Measurements from ENCODE around the gene PRKN. TPM values are rescaled to one million over a fixed set of nuclear protein-coding genes. Genes with fewer than 3 reads are reported as not detected.
A peak's percentile ranks its signal among the peaks of the same experiment; 100 is the strongest.

Gene PRKN
- total and polyA plus RNA-seq, 9 of the 15 experiments (the other 6 are each of a cell fraction or from before 2014, with no cell fraction given): 0.03 to 0.96 (median 0.15) TPM; not detected in 2

- TF ChIP-seq RHOXF2B (CRISPR knock-in tag; conservative IDR thresholded peaks at IDR 0.05) (no peak), ATF1 (CRISPR knock-in tag; IDR thresholded peaks at IDR 0.05) (no peak), ATF1 (tag; IDR thresholded peaks at IDR 0.05) (peak; percentile 51; the same call in 1 of the 2 replicates), HCFC1 (IDR thresholded peaks at IDR 0.05; ENCODE audit: low read depth, low read length) (no peak), ZNF318 (IDR thresholded peaks at IDR 0.05; ENCODE audit: borderline replicate concordance in 1 of 2, low read depth in 1 of 2) (no peak), KDM2B (CRISPR knock-in tag; IDR thresholded peaks at IDR 0.05) (no peak), RBM14 (IDR thresholded peaks at IDR 0.05; ENCODE audit: borderline replicate concordance, insufficient read depth, low read depth, low read length) (no peak), HDAC3 (IDR thresholded peaks at IDR 0.05; ENCODE audit: borderline replicate concordance, partially characterized antibody) (no peak), ETV1 (tag; conservative IDR thresholded peaks at IDR 0.05; ENCODE audit: low read depth) (peak; percentile 33; the same call in 1 of the 2 replicates), ZBTB9 (CRISPR knock-in tag; IDR thresholded peaks at IDR 0.05) (no peak), CCNT2 (IDR thresholded peaks at IDR 0.05; ENCODE audit: borderline replicate concordance, extremely low read depth, insufficient read length, low read depth, low read length) (no peak), ARID1B (IDR thresholded peaks at IDR 0.05) (0 out of 2 replicates have a peak, but pooled peaks have one; percentile 44), LEF1 (IDR thresholded peaks at IDR 0.05) (peak; percentile 43; the same call in 1 of the 2 replicates), NUFIP1 (IDR thresholded peaks at IDR 0.05; ENCODE audit: partially characterized antibody) (no peak), ZNF589 (CRISPR knock-in tag; IDR thresholded peaks at IDR 0.05; ENCODE audit: low read depth) (no peak), ZNF639 (CRISPR knock-in tag; conservative IDR thresholded peaks at IDR 0.05 in 1 of 2, IDR thresholded peaks at IDR 0.05 in 1 of 2) (no peak)
Measured at GRCh38 chr6:161393839-161394364, 1333.7 kb downstream of the PRKN start (continued).
